DMS79 (cell line): ENCODE results near the gene GRIA1.
"Not testable (repeated sequence)": the region's sequence is repeated elsewhere in the genome, so short reads cannot be mapped to it uniquely, and the experiment has no call there.

Source experiments
- DNase-seq: peaks from one replicate; lab custom pipeline; 2025; lab: John Stamatoyannopoulos, UW

GRIA1 gene

DNA sequence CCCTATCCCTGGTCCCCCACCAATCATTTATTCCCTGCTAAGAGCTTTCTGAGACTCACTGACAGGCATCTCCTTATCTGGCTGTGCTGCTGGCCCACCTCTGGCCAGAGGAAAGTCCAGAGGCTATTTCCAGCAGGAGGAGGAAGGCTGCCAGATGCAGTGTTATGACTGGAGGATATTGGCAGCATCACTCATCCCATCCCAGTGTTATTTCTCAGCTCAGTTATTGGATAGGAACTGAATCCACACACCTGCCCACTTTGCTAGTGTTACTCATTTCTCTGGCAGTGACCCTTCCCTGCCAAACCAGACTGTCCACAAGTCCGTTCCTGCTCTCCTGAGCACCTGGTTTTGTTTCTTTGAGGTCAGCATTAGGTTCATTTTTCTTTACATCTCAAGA is 228.2 kb downstream of the GRIA1 start:
- no peak for DNase-seq

DNA sequence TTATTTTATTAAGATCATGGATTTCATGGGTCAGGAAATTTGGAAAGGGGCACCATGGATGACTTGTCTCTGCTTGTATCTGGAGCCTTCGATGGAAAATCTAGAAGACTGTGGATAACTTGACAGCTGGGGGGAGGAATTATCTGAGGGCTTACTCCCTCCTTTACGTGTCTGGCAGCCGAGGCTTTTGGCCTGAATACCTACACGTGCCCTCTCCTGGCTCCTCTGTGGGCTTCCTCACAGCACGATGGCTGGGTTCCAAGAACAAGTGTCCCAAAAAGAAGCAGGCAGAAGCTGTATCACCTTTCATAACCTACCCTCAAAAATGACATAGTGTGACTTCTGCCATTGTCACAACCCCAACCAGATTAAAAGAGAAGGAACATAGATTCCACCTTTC is 228.9 kb downstream of the GRIA1 start:
- DNase-seq: no peak

- DNase-seq: not testable (repeated sequence)
These were observed 232.6 kb downstream of the GRIA1 start for GRCh38 chr5:153723022-153723610.

DNA sequence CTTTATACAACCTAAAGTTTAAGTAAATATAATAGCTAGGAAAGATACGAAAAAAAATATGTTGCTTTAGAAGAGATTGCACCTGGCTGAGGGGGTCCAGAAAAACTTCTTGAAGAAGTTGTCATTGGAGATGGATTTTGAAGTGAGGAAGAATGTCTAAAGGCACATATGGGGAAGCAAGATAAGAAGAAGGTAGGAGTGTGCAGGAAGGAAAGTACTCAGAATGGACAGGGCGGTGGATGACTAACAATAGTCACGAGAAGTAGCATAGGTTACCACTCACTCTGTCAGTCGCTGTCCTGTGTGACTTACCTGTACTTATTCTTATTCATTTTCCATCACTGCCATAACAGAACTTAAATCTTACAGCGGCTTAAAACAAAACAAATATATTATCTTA is 251.6 kb downstream of the GRIA1 start:
- no peak for DNase-seq

- no peak for DNase-seq
These were observed 254.3 kb downstream of the GRIA1 start for GRCh38 chr5:153744751-153745150.

GRCh38 chr5:153745778-153746395 is 255.4 kb downstream of the GRIA1 start:
- DNase-seq: no peak

- no peak for DNase-seq
These were observed 256.0 kb downstream of the GRIA1 start for GRCh38 chr5:153746440-153746839.

GRCh38 chr5:153748823-153749222 is 258.4 kb downstream of the GRIA1 start:
- DNase-seq: no peak

DNA sequence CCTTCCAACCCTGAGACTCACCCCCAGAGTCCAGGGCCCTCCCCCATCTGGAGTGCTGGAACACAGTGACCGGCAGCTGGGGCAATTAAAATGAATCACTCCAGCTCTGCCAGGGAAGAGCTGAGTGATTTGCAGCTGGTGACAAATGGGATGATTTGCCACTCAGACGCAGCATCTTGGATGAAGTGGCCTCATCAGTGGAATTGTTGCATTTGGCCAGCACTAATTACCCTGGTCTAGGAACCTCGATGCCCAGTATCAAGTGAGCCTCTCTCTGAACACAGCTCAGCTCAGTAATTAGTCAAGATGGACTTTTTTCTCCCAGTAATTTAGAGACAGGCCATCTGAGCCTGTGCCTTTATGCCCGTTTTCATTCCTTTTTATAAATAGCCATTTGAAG is 259.5 kb downstream of the GRIA1 start:
- peak; percentile 3 for DNase-seq

- DNase-seq: no peak
These were observed 260.8 kb downstream of the GRIA1 start for GRCh38 chr5:153751251-153751650.

- DNase-seq: no peak
These were observed 262.4 kb downstream of the GRIA1 start for GRCh38 chr5:153752890-153753289.

GRCh38 chr5:153753645-153754432 is 263.4 kb downstream of the GRIA1 start:
- no peak for DNase-seq

- DNase-seq: no peak
These were observed 265.5 kb downstream of the GRIA1 start for GRCh38 chr5:153755913-153756500.

DNA sequence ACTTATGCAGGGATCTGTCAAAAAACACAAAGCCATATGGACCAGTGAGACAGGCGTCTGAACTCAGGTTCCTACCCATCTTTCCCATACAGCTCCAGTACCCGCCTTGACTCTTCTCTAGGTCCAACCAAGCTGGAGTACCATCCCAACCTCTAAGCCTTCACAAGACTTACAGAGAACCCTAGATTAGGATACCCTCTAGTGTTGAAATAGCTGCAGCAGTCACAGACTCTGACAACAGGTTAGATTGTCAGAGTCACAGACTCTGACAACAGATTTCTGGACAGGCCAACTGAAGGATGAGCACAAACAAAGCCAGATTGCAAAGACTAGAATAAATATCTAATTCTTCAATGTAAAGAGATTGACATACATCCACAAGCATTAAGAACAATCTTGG is 266.1 kb downstream of the GRIA1 start:
- no peak for DNase-seq

DNA sequence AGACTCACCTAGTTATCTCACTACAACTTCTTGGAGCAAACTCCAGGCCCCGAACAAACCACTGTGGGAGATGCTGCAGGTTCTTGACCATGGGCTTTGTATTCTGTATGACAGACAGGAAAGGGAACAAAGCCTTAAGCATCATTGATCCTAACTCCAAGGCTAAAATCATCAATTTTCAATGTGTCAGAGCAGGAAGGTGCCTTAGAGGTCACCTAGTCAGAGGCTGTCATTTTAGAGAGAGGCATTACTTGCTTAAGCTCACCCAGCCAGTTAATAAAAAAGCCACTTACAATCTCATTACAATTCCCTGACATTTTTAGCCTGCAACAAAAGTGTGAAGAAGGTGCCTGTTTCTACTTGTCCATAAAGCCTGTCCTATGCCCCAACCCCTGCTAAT is 275.5 kb downstream of the GRIA1 start:
- DNase-seq: no peak

GRCh38 chr5:153767221-153768188 is 277.0 kb downstream of the GRIA1 start:
- no peak for DNase-seq

DNA sequence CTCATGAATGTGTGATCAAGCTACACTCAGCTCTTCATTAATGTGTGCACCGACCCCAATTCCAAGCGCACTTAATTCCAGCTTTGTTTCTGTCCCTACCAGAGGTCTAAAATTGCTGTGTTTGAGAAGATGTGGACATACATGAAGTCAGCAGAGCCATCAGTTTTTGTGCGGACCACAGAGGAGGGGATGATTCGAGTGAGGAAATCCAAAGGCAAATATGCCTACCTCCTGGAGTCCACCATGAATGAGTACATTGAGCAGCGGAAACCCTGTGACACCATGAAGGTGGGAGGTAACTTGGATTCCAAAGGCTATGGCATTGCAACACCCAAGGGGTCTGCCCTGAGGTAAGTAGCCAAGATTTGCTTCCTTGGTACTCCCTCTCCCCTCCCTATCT is 279.6 kb downstream of the GRIA1 start:
- no peak for DNase-seq

GRCh38 chr5:153774686-153775085 is 284.2 kb downstream of the GRIA1 start:
- no peak for DNase-seq

GRCh38 chr5:153775923-153776322 is 285.5 kb downstream of the GRIA1 start:
- no peak for DNase-seq

GRCh38 chr5:153777681-153778581 is 287.5 kb downstream of the GRIA1 start:
- DNase-seq: no peak

GRCh38 chr5:153779836-153780235 is 289.4 kb downstream of the GRIA1 start:
- no peak for DNase-seq
